WI38 (cell line): ENCODE results near the gene SCN10A.

Experiments used
- H3K4me3 ChIP-seq: 2 replicates; pipeline ENCODE4 v1.5.1; 2011; ENCODE audit warnings: low read depth, mild to moderate bottlenecking, control low read depth, low read length
- TF ChIP-seq, protein P1 (sequence below): IDR thresholded peaks from 2 replicates; pipeline ENCODE4 v1.5.1; 2012; ENCODE audit warnings: low read depth, mild to moderate bottlenecking, control low read depth, low read length

The SCN10A gene

DNA sequence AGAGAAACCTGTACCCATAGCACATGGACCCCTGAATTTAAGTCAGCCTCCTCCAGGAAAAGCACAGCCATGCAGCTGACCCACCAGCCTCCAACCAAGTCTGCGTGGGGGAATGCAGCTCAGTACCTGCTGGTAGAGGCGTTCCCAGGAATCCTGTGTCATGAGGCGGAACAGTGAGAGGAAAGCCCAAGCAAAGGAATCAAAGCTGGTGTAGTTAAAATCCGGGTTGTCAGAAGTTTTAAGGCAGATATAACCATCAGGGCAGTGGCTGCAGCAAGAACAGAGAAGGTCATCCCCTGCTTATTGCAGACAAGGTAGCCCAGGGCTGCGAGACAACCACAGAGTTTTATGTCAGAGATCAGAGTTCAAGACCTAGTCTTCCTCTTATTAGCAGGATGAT is 59.1 kb downstream of the SCN10A start:
- TF ChIP-seq, protein P1, sequence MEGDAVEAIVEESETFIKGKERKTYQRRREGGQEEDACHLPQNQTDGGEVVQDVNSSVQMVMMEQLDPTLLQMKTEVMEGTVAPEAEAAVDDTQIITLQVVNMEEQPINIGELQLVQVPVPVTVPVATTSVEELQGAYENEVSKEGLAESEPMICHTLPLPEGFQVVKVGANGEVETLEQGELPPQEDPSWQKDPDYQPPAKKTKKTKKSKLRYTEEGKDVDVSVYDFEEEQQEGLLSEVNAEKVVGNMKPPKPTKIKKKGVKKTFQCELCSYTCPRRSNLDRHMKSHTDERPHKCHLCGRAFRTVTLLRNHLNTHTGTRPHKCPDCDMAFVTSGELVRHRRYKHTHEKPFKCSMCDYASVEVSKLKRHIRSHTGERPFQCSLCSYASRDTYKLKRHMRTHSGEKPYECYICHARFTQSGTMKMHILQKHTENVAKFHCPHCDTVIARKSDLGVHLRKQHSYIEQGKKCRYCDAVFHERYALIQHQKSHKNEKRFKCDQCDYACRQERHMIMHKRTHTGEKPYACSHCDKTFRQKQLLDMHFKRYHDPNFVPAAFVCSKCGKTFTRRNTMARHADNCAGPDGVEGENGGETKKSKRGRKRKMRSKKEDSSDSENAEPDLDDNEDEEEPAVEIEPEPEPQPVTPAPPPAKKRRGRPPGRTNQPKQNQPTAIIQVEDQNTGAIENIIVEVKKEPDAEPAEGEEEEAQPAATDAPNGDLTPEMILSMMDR = no peak
- no peak overlapping the region for H3K4me3 ChIP-seq

DNA sequence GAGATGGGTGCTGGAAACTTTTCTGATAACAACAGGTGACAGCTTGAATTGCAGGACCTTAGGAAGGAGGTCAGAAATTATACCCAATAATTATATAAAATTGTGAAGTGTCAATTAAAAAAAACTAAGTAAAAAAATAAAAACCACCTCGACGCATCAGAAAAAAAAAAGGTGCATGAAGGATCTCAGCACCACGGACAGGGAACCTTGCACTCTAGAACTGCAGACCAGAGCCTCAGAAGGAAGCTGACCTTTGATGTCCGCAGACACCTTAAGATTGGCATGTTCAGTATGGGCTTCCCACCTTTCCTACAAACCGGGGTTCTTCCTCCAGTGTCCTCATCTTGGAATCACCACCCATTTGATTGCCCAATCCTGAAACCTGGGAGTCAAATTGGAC is 60.9 kb downstream of the SCN10A start:
- H3K4me3 ChIP-seq = no peak overlapping the region
- TF ChIP-seq, protein P1 = no peak

DNA sequence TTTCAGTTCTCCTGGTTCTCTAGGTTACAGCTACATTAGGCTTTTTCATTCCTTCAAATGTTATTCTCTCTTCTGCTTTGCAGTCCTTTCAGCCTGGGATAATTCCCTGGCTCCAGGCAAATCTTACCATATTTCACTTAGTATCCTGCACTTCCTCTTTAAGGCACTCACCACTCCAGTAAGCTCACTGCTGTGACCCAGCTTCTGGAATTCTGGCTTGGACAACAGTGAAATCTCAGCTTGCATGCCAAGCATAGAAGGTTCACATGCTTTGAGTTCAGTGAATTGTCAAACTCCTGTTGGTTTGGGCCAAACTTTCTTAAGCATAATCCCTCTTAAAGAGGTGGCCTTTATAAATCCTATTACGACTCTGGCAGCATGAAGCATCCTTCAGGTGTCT is 69.4 kb downstream of the SCN10A start:
- TF ChIP-seq, protein P1 = no peak
- no peak overlapping the region for H3K4me3 ChIP-seq

DNA sequence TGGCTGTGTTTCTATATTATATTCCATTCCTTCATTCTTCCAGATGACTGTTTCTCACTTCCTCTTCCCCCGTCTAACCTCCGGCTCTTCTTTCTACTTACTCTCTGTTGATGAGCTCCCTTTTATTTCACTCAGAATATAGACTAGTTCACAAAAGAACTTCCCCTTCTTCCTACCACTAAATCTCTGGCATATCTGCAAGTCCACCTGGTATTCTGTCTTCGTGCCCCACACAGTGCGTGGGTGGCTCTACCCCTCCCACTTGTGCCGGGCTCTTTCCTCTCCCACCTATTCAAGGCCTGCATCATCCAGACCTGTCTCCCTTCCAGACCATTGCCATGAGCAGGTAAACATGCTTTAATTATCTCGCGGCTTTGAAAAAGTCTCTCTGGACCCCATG is 73.0 kb downstream of the SCN10A start:
- TF ChIP-seq, protein P1 = no peak
- no peak overlapping the region for H3K4me3 ChIP-seq

DNA sequence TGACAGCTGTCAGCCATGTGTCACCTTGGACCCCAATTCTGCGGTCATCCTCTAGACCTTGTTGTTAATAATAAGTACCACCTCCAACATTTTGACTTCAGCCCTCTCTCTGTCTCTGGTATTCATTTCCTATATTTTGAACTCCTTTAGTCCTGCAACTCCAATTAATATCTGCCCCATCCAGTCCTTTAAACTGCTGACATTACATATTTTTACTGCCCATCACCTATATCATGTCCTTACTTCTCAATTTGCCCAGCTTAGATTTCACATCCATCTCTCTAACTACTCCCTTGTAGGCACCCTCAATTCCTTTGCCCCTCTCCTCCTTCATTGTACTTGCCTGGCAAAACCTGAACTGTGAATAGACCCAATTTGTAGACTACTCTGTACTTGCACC is 73.5 kb downstream of the SCN10A start:
- H3K4me3 ChIP-seq = no peak overlapping the region
- TF ChIP-seq, protein P1 = no peak

DNA sequence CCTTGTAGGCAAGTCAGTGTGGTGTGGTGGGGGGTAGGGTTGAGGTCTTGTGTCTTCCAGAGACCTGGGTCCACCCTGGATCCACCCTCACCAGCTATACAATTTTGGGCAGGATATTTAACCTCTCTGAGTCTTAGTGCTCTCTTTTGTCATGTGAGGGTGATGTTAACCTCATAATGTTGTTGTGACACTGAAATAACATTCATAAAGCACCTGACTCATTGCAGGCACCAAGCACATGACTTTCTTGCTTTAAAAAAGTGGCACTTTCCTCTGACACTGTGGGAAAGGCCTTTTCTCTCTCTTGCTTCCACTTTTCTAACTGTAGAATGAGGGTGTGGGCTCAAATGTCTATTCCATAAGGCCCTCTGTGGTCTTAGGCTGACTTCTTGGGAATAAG is 75.5 kb downstream of the SCN10A start:
- TF ChIP-seq, protein P1 = no peak
- H3K4me3 ChIP-seq = no peak overlapping the region

DNA sequence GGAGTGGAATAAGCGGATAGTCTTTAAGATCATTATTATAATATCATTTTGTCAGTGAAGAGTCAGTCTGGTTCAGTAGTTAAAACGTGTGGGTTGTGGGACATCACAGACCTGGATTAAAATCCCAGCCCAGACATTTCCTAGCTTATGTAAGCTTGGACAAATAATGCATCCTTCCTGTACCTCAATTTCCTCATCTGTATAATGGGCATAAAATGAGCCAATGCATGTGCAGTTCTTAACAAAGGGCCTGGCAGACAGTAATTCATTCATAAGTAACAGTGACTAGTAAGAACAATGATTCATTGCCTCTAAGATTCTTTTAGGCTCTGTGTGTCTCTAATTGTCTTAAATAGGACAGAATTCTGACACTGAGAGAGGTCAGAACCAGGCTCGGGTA is 76.1 kb downstream of the SCN10A start:
- H3K4me3 ChIP-seq = no peak overlapping the region
- TF ChIP-seq, protein P1 = no peak
